ENCODE data around the gene KCNF1.

Gene KCNF1

DNA sequence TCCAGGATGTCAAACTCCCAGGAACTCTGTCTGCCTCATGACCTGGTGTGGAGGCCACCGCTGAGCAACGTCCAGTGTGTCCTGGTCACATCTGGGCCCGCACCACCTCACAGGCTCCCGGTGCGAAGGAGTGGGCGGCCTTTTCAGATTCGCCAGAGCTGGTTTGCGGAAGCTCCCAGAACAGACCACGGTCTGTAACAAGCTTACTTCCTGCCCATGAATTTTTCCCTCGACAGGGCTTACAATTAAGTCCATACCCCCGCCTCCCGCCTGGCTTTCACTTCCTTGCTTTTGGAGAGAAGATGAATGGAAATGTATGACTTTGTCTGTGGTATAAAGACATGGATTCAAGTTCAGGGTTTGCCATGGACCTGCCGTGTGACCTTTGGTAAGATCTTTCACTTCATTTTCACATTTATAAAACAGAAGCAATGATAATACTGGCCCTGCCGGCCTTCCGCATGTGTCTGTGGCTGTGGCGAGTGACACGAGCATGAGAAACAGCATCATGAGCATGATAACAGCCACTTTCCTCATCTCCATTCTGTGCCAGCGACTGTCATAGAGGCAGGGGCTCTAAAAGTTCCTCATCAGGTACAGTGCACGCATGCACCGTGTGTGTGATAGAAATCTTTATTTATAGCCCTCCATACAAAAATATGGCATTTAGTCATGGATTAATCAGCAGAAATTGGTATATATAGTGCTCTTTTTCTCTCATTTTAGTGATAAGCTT, 31.0 kb upstream of the KCNF1 start:
- no peak for DNase-seq

DNA sequence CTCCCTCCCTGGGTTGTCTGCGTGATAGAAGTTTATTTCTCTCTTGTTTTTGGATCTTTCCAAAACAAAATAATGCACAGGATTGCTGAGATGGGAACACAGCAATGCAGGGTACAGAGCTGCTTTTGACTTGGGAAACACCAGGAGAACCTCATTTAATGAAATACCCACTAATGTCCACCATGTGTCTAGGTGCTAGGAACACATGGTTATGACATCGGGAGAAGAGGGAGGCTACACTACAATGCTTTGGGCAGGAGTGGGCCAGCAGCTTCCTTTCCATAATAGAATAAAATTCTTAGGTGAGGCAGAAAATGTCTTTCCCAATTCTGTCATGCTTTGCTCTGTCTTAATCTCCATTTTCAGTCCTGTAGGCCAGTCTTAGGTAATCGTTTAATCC, 29.2 kb upstream of the KCNF1 start:
- DNase-seq, result no peak

GRCh38 chr2:10883066-10883465, 28.7 kb upstream of the KCNF1 start:
- no peak for DNase-seq

GRCh38 chr2:10883801-10884478, 27.8 kb upstream of the KCNF1 start:
- no peak for DNase-seq

GRCh38 chr2:10884574-10884975, 27.2 kb upstream of the KCNF1 start:
- no peak for DNase-seq

DNA sequence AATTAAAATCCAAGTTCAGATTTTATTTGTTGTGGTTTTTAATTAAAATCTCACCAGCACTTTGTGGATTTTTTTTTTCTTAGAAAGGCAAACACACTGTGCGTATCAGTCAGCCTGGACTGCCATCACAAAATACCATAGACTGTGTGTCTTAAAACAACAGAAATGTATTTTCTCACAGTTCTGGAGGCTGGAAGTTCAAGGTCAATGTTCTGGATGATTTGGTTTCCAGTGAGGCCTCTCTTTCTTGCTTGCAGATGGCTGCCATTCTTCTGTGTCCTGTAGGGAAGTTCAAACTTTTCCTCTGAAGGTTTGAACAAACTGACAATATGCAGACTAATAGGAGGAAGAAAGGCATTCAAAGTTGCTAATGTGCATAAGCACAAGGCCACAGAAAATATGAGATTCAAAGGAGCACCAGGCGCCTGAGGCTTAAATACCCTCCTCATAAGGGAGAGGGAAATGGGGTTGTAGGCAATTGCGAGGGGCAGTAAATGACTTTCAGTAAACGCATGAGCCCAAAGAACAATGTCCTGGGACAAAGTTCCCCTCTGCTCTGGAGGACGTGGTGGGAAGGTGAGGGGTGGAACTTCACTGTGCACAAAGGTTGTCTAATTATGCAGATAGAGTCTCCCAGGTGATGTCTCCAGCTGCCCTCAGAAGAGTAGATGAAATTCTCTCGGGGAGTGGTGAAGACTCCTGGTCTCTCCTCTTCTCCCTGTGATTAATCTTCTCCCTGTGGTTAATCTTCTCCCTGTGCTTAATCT, 26.5 kb upstream of the KCNF1 start:
- no peak for DNase-seq

DNA sequence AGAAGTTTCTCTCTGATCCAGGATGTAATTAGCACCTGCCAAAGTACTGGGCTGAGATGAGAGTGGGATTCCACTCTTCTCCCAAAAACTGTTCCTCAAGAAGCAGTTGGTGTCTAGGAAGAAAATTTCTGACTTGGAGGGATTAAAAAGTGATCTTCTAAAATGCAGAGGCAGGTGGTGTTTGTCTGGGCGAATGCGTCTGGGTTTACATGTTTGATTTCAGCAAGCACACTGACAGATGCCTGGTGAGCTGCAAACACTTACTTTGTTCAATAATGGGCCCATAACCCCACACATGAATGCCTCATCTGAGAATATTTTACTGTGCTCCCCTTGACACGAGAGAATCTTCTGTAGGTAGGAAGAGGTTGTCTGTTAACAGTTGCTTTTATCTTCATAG, 24.3 kb upstream of the KCNF1 start:
- DNase-seq, result no peak

- DNase-seq, result peak; percentile 89
Measured at GRCh38 chr2:10889651-10890215, 22.0 kb upstream of the KCNF1 start.

GRCh38 chr2:10890706-10891270, 20.9 kb upstream of the KCNF1 start:
- no peak for DNase-seq

GRCh38 chr2:10891390-10891789, 20.3 kb upstream of the KCNF1 start:
- DNase-seq, result no peak

DNA sequence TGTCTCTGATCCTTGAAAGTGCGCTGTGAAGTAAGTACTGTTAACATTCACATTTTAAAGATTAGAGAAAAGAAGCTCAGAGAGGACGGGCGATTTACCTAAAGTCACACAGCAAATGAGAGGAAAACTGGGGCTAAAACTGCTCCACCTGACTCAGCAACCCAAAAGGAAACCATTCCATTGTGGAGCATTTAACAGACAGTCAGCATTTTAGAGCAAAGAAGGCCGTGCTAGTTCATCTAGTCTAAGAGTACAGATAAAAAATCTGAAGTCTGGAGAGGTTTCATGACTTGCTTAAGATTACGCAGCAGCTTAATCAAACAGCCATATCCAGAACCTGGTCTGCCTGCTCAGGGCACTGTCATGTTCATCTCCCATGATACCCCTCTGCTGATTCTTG, 19.9 kb upstream of the KCNF1 start:
- DNase-seq, result no peak

- DNase-seq, result no peak
Measured at GRCh38 chr2:10892316-10892715, 19.4 kb upstream of the KCNF1 start.

DNA sequence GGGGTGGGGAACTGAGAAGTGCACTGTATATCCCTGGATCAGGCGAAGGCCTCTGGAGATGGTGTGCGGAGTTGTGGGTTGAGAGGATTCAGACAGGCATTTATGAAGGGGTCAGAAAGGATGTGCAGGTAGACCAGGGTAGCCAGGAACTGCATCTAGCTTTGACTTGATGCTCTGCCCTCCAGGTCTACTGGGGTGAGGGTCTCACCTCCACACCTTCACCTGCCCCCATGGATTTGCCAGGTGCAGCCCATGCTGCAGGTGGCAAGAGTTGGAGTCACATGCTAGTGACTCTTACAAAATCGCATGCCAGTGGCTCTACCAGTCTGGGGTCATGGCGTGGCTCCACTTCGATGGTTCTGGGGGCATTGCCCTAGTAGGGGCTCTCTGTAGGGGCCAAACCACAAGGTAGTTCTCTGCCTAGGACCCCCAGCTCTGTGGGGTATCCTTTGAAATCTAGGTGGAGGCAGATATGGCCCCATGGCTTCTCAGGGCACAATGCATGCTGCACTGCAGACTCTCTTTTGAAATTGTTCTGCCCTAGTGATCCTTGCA, 18.9 kb upstream of the KCNF1 start:
- DNase-seq, result no peak

DNA sequence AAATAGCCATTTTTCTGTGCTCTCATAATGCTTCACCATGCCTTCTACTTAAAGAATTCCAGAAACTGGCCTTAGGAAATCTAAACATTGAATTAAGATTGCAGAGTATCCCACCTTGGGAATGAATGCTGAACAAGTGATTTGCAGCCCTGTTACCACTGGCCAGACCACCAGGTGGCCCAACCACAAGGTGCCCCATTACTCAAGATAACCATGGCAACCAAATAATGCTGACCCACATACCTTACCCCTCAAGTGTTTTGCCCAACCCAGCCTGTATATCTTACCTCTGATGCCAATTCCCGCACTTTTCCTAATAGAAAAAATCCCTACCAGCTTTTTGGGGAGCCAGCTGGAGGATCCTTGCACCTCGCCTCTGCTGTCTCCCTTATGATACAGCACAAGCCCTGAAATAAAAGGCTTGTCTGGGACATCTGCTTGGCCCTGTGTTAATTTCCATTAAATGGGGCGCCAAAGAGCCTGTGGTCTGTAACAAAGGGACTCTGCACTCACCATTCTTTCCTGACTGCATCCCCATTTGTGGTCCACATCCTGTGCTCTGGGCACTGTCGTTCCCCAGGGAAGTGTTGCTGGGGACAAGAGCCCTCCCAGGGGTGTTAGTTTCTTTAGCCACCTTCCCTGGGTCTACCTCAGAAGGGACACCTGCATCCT, 17.3 kb upstream of the KCNF1 start:
- DNase-seq, result no peak

- DNase-seq, result no peak
Measured at GRCh38 chr2:10895231-10895630, 16.5 kb upstream of the KCNF1 start.

DNA sequence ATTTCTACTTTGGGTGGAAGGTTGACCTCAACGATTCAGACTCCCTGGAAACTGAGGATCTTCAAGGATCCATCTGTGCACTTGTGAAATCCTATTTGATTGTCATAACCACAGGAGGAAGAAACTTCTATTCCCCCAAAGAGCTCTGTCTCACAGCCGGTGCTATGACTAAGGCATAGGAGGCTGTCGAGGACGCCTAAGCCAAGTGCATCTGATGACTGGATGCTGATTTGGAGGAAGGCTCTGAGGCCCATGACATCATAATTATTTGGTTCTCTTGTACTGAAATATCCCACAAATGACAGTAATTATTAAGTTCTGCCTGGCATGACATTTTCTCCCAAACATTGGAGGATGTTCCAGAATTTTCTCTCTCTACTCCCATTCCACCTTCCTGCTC, 13.8 kb upstream of the KCNF1 start:
- DNase-seq, result no peak

DNA sequence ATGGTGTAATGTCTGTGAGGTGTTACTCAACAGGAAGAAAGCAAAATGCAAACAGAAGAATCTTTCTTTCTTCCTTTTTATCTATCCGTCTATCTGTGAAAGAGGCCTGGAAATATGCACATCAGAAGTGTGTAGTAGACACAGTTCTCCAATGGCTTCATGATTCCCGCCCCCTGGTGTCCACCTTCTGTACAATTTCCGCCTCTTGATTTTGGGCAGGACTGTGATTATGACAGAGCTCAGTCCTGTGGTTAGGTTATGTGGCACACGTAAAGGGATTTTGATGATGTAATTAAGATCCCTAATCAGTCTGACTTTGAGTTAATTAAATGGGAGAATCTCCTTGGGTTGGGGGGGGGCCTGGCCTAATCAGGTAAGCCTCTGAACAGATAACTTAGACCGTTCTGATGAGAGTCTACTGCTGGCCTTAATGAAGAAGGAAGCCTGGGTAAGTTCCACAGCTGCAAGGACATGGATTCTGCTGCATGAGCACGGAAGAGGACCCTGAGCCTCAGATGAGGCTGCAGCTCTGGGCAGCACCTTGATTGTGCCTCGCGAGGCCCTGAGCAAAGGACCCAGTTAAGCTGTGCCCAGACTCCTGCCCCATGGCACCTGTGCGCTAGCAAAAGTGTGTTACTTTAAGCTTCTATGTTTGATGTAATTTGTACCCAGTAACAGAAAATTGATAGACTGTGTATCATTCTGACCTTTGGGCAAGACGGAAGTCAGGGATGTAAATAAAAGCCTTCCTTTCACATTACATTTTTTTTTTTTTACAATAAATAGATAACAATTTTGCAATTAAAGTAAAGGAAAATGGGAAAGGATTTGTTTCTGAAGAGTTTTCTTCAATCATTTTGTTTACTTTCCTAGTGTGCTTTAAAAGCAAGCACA, 11.3 kb upstream of the KCNF1 start:
- DNase-seq, result peak; percentile 41

GRCh38 chr2:10901160-10901939, 10.4 kb upstream of the KCNF1 start:
- no peak for DNase-seq

GRCh38 chr2:10903861-10904210, 7.9 kb upstream of the KCNF1 start:
- no peak for DNase-seq

- DNase-seq, result no peak
Measured at GRCh38 chr2:10904455-10904854, 7.3 kb upstream of the KCNF1 start.
